Measurements from ENCODE around the gene FAM120A.

FAM120A gene

DNA sequence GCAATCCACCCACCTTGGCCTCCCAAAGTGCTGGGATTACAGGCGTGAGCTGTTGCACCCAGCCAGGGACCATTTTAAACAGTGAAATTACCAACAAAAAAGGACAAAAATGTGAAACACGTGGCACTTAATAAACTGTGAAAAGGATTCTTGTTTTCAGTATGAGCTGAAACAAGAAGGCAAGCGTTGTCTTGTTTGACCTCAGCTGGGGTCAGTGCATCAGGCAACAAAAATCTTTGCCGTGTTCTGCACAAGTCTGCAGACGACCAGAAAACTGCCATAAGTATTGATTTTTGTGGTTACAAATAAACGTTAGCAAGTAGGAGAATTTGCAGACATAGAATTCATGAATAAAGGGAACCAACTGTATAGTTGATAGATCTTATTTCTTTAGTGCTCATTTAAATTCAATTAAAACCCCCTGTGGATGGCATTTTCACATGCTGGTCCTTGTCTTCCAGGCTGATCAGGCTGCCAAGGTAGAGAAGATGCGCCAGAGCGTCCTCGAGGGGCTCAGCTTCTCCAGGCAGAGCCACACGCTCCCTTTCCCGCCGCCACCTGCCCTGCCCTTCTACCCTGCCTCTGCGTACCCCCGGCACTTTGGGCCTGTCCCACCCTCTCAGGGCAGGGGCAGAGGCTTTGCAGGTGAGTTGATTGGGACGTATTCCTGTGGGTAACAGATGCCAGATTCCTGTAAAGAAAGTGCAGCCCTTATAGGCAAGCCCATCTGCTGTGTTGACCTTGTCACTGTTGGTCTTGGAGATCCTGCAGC is 106.1 kb downstream of the FAM120A start:
- no peak for DNase-seq

DNA sequence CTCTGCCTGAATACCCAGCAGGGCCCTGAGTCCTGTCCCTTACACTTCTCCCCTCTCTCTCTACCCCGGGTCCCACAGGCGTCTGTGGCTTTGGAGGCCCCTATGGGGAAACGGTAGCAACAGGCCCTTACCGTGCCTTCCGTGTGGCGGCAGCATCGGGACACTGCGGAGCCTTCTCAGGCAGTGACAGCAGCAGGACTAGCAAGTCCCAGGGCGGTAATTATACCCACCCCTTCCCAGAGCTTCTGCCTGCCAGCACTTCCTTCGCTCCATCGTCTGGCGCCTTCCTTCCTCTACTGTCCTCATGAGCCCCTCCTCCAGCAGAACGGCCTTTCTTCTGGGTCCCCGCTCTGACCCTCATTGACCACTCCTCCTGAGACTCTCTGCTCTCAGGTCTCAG is 107.0 kb downstream of the FAM120A start:
- DNase-seq = no peak

DNA sequence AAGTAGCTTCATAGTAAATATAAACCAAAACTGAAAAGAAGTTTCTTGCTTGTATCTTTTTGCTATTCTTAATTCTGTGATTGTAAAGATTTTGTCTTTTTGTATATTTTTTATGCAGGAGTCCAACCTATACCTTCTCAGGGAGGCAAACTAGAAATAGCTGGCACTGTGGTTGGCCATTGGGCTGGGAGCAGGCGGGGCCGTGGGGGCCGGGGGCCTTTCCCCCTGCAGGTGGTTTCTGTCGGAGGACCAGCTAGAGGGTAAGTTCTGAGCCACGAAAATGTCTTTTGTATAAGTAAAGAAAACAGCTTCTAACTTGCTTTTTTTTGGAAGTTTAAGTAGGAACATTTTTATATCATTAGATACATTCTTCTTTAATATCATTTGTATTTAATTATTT is 109.5 kb downstream of the FAM120A start:
- DNase-seq = no peak

DNA sequence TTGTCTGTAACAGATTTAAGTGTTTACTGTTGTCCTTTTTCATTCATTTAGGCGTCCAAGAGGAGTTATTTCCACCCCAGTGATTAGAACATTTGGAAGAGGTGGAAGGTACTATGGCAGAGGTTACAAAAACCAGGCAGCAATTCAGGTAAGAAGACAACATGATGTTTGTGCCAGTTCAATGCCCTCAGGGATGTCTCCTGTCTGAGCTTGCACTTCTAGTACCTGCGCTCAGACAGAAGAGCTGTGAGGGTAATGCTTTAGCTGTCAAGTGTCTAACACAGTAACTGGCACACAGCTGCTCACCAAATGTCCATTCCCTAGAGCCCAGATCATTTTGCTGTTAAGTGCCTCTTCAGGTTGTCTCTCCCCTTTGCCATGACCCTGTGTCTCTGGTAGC is 110.7 kb downstream of the FAM120A start:
- no peak for DNase-seq

DNA sequence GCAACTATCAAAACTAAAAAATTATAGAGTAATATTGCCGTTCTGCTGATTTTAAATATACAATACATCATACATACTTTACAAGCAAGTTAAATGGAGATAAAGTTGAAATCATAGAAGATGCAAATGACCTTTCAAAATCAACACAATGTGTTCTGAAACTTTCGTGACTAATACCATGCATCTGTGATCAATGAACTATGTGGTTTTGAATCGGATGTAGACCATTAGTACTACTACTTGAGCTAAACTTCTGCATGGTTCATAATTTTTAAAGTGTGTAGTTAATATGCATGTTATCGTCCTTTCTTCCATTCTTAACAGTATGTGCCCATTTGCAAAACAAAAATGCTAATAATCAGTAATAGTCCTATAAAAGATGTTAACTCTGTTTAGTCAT is 113.6 kb downstream of the FAM120A start:
- DNase-seq = no peak

DNA sequence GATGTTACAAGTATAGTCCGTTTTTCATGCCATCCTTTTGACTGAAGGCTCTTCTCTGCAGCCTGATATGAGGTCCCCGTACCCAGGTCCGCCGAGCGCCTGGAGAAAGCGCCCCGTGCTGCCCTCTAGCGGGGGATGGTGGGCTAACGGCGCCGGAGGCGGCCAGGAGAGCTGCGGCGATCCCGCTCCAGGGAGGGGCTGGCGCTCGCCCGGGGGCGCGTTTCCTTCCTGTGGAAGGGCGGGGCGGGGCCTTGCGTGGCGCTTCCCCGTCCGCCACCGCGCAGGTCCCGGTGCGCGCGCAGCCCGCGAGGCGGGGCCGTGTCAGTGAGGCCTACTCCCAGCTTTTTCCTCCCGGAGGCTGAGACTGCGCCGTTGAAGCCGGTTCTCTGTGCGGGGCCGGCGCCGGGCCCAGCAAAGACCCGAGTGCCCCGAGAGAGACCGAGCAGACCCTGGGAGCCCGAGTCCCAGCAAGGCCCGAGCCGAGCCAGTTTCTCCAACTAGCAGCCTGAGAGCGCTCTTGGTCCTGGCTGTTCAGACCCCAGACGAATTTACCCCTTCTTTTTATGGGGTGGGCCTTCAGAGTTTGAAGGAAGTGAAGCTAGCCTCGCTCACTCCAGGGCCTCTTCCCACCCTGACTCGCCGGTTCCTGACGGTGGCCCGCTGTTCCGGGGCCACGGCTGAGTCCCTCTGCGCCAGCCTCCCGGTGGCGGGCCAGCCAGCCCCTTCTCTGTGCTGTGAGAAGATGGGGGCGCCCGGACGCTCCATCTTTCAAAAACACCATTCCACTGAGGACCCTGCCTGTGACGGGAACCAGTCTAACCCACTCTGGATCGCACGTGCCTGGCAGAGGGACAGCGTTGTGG is 115.2 kb downstream of the FAM120A start:
- peak; percentile 75 to 100 (median 97) for DNase-seq

DNA sequence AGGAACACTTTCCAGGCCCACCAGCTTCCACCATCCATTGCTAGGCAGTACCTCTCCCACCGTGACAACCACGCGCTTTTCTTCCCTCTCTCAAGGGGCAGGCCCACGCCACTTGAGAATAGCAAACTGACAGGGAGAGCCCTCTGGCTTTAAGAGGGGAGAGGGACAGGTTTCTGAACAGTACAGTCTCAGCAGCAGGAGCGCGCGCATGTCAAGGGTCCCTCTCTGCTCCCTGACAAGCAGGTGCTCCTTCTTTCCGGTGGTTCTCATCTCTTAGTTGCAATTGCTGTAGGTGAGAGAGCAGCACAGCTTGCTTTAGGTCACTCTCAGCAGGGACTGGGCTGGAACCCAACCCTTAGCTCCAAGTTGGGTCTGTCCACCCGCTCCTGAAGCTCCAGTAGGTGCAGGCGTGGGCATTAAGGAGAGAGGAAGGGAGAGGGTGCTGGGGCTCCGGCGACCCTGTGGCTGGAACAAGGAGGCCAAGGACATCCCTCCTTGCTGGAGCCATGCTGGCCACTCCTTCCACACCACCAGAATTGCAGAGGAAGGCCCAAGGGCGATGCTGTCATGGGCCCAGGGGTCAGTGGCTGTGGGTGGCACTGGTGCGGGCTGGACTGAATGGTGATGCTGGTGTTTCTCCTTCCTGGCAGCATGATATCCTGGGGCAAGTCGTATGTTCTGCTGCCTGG is 115.9 kb downstream of the FAM120A start:
- peak in 3 of 51 donors; percentile 42 to 64 (median 52) for DNase-seq

DNA sequence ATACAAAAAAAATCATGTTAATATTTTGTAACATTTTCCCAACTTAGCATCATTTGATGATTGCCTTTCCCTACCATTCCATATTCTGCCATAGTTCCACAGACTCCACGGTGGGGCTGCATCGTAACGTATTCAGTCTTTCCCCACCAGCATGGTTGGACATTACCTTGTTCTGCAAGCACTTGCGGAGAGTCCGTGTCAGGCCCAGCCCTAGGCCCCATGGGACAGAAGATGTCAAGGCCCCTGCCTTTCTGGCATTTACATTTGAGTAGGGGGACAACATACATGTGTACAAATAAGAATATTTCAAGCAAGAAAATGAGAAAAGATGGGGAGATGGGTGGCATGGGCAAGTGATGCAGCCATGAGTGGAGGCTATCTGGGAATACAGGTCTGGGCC is 116.7 kb downstream of the FAM120A start:
- DNase-seq = no peak

DNA sequence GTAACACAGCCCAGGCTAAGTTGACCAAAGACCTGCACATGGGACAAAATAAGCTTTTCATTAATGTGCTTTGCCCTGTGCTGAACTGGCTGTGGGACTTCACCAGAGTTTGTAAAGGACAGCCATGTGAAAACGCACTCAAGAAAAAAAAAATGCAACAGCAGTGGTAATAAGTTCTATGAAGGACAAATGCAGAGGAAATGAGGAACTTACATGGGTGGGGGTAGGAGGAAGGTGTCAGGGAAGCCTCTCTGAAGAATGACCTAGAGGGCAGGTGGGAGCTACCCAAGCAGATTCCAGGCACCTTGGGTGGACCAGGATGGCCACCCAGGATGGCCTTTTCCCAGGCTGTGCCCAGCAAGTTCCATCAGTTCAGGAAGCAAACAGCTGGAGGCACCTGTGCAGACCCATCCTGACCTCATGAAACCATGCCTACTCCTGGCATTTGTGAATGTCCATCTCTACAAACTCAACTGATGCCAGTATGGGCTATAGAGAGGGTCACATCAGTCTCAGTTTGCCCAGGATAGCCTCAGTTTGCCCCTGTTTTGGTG is 118.2 kb downstream of the FAM120A start:
- no peak for DNase-seq

DNA sequence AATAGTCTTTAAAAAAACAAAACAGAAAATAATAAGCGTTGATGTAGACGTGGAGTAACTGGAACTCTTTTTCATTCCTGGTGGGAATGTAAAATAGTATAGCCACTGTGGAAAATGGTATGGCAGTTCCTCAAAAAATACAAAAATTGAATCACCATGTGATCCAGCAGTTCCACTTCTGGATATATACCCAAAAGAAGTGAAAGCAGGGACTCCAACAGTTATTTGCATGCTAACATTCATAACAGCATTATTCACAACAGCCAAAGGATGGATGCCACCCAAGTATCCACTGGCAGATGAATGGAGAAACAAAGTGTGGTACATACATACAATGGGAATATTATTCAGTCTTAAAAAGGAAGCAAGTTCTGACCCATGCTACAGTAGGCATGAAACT is 120.7 kb downstream of the FAM120A start:
- no peak for DNase-seq

DNA sequence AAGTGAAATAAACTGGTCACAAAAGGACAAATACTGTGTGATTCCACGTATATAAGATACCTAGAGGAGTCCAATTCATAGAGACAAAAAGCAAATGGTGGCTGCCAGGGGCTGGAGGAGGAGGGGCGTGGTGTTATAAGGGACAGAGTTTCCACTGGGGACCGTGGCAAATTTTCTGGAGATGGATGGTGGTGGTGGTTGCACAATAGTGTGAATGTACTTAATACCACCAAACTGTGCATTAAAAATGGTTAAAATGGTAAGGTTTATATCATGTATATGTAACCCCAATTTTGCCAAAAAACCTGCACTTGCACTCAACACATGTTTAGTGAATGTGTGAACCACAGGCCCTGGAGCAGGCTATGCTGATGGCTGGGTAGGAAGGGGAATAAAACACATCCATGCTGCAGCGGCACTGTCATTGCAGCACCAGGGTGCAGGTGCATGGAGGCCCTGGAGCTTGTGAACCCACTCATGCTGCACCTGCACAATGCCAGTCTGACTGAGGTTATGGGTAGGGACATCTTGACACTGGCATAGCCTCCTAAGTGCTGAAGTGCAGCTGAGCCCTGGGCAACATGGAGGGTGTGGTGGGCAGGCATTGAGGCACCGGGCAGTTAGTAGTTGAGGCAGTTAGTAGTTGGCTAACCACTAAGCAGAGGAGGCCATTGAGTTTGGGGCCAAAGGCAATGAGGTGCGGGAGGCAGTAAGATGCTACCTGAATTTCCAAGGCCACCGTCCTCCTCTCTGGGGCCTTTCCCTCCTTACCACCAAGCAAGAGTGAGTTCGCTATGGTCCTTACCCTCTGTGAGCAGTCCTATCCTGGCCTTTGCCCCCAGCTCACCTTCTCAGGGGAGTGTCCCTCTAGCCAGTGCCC is 121.4 kb downstream of the FAM120A start:
- DNase-seq = no peak

DNA sequence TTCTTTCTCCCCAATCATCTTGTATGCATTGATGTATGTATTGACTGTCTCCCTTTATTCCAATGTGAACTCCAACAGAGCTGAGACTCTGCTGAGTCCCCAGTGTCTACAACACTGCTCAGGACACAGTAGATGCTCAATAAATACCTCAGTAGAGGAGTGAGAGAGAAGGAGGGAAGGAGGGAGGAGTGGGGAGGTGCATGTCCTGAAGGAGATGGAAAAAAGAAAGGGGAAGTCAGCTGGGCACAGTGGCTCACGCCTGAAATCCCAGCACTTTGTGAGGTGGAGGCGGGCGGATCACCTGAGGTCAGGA is 122.0 kb downstream of the FAM120A start:
- no peak for DNase-seq

DNA sequence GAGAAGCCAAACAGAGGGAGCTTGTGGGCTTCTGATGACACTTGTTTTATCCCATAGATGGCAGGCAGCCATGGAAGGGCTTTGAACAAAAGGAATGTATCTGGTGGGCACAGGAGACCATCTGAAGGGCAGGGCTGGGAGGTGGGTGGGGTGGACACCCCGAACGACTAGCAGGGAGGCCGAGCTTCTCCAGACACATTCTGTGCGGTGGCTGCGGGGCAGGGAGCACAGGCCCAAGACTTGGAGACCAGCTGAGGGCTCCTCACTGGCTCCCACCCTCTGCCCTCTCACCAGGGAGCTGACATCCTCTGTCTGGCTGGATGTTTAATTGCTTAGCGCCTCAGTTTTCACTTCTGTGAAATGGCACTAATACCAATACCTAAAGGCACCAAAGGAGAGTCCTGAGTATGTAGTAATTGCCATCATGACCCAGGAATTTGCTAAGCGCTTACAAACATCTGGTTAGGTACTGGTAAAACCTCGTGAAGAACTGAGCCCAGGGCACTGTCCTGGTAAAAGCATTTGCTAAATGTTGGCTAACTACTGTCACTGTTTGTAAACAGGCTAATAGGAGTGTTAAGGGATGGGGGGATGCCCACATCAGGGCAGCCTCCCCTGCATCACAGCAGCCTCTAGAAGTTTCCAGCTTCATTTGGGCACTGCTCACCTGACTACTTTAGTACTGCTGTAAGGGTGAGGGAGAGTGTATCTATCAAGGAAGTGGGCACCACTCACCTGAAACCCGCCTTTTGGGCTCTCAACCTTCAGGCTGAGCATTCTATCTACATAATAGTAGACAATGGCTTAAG is 122.8 kb downstream of the FAM120A start:
- DNase-seq = no peak

DNA sequence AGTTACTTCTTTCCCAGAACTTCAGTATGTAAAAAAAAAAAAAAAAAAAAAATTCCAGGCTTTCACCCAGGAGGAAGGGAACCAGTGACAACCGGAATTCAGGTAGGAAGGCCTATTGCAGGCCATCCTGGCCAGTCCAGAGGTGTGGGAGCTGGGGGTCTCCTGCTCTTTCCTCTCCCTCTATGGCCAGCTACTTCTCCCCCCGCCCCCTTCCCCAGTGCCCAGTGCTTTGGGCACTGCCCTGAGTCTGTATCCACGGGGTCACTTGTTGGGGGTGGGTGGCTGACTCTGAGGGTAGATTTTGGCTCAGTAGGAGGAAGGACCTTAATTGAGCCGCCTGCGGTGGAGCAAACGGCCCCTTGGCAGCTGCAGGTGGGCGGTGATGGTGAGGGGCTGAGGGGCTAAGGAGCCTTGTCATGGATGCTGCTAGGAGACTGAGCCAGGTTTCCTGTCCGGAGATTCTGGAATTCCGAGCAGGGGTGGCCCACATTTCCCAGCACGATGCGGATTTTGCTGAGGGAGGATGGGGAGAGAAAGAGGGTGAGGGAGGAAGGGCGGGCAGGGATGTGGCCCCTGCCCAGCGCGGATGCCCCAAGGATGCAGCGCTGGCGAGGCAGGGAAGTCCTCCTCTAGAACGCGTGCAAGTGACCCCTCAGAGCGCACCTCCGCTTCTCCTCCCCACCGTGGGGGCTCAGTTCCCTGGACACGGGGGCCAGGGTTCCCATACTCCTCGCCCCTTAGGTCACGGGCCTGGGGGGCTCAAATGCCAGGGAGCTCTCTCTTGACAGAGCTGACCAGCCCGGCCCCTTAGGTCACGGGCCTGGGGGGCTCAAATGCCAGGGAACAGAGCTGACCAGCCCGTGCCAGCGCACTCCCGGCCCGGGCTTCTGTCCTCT is 123.7 kb downstream of the FAM120A start:
- no peak for DNase-seq

DNA sequence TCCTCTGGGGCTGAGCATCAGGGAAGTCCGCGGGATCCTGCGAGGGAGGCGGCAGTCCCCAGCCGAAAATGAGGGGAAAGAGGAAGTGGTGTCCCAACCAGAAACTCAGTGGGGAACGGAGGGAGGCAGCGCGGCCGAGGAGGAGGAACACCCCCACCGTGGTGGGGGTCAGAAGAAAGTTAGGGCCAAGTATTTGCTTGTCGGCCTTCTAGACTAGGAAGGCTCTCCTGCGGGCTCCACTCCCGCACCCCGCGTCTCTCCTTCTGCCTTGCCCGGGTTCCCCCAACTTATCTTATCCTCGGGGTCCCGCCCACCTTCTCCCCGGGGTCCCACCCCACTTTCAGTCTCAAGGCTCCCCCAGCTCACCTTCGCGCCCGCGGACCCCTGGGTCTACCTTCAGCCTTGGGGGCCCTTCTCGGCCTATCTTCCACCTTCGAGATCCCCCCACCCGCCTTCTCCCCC is 124.3 kb downstream of the FAM120A start:
- DNase-seq = peak in 16 of 51 donors; percentile 26 to 67 (median 40)

DNA sequence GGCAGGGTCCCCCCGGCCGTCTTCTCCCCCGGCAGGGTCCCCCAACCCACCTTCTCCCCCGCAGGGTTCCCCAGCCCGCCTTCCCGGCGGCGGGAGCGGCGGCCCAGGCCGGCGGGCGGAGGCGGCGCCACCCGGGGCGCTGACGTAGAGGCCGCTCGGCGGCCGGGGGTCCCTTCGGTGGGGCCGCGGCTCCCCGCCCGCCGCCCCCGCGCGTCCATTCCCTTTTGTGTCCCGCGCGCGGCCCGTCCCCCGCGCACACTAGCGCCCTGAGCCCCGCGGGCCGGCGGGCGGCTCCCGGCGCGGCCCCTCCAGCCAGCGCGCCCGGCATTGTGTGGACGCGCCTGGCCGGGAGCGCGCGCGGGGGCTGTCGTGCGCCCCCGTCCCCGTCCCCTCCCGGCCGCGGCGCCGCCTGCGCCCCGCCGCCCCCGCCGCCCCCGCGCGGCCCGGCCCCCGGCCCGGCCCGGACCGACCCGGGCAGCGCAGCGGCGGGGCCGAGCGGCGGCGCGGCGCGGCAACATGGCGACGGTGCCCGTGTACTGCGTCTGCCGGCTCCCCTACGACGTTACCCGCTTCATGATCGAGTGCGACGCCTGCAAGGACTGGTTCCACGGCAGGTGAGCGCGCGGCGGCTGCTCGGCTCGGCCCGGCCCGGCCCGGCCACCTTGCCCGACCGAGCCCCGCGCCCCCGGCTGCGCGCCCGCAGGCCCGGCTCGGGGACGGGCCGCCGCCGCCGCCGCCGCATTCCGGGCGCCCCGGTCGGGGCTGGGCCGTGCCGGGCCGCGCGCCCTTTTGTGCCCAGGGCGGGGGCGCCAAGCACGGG is 125.0 kb downstream of the FAM120A start, which contains the start of gene PHF2:
PHF2 (plus strand) TSS at position 327 of the 820 bp plus-strand sequence; CDS start at position 517, 190 bp downstream.
- peak in 6 of 51 donors; percentile 38 to 67 (median 57) for DNase-seq

DNA sequence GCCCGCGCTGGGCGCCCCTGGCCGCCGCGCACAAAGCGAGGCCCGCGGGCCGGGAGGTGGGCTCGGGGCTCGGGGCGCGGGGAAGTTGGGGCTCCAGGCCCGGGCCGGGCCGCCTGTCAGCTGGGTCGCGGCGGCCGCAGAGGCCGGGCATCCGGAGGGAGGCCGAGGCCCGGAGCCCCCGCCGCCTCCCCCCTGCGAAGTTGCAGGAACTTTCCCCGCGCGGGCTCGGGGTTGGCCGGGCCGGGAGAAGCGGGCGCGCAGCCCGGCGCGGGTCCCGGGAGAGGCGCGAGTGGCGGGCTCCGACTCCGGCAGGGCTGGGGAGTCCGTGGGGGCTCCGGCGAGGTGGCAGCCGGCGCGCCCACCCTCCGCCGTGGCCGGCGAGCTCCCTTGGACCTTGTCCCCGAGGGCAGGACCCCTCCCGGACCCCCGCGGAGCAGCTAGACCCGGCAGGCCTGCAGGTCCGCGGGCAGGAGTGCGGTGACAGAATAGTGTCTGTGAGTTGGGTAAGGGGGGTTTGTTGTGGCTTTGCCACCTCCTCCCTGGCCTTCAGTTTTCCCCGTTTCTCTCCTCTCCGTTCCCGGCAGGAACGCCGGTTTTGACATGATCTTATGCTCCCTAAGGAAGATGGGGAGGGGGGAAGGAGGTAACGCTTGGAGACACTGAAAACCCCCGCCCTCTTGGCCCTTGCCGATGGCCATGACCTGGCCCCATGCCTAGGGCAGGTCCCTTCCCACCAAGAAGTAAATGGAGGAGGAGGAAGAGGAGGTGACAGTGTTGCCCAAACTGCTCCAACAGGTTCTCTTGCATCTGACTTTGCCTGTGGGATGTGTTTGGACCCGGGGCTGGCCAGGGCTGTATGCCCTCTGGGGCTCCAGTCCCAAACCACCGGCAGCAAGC is 125.8 kb downstream of the FAM120A start:
- peak in 5 of 51 donors; percentile 20 to 52 (median 39) for DNase-seq
